PC-9 (cell line): ENCODE results near the gene LSS.

Experiments
- CTCF ChIP-seq: fragments of 200-600 bp; sonication (generic); conservative IDR thresholded peaks from 2 replicates; pipeline ENCODE4 v1.6.1; 2017; ENCODE audit warnings: mixed run types, antibody characterized with exemption, mild to moderate bottlenecking, moderate library complexity
- EZH2 ChIP-seq: fragments of 200-600 bp; sonication (generic); IDR thresholded peaks from 2 replicates; pipeline ENCODE4 v1.8.0; 2017; ENCODE audit warnings: antibody characterized with exemption, low read depth

- no peak for TF ChIP-seq CTCF
- no peak for TF ChIP-seq EZH2
Measured at GRCh38 chr21:46227811-46228344, 696 bp downstream of the LSS start.
